Measurements from ENCODE around the gene ELOVL7.
"Not testable (repeated sequence)": the region's sequence is repeated elsewhere in the genome, so short reads cannot be mapped to it uniquely, and the experiment has no call there.

- TF ChIP-seq CTCF (IDR thresholded peaks at IDR 0.05; ENCODE audit: insufficient read depth, low read length, poor library complexity, severe bottlenecking); EZH2phosphoT487 (conservative IDR thresholded peaks at IDR 0.05; ENCODE audit: low read length): not testable (repeated sequence)
Measured at GRCh38 chr5:60711892-60712291, 132.2 kb downstream of the ELOVL7 start.
